PC-3 (cell line): ENCODE data around the gene TMEM238L.

Experiments
- CTCF ChIP-seq: fragments of 300-600 bp; sonication (generic); conservative IDR thresholded peaks from 2 replicates; pipeline ENCODE4 v1.5.1; 2017; ENCODE audit warnings: antibody characterized with exemption, low read depth, mild to moderate bottlenecking, low read length
- EZH2 ChIP-seq: fragments of 300-600 bp; sonication (generic); IDR thresholded peaks from one replicate; pipeline ENCODE4 v1.6.1; 2017; ENCODE audit warnings: antibody characterized with exemption, mild to moderate bottlenecking, low read length; ENCODE audit not compliant: unreplicated experiment
- EZH2phosphoT487 ChIP-seq: fragments of 300-600 bp; sonication (generic); IDR thresholded peaks from 2 replicates; pipeline ENCODE4 v1.6.1; 2018; ENCODE audit warnings: mild to moderate bottlenecking, antibody characterized with exemption, low read length, borderline replicate concordance

GRCh38 chr17:10837921-10838320 is 34.0 kb upstream of the TMEM238L start, which contains the start of gene PIRT:
- TF ChIP-seq CTCF (no peak), EZH2 (no peak), EZH2phosphoT487 (no peak)
